Hepatocyte (in vitro differentiated cells): ENCODE measurements around the gene NPR3. TPM values are rescaled to one million over a fixed set of nuclear protein-coding genes. Genes with fewer than 3 reads are reported as not detected.

Experiments used
- DNase-seq: peaks from one replicate; pipeline ENCODE4 v3.0.0-alpha.2; 2016; ENCODE audit warnings: low spot score
- H2AFZ ChIP-seq: fragments of 200-600 bp; sonication (generic); 2 replicates; pipeline ENCODE4 v1.6.0; 2016; ENCODE audit warnings: antibody characterized with exemption, mild to moderate bottlenecking
- H3K27ac ChIP-seq: fragments of 200-600 bp; sonication (generic); 2 replicates; pipeline ENCODE4 v1.5.1; 2016; ENCODE audit warnings: mild to moderate bottlenecking
- H3K27me3 ChIP-seq: fragments of 200-600 bp; sonication (generic); 2 replicates; pipeline ENCODE4 v1.6.1; 2016
- H3K36me3 ChIP-seq: fragments of 200-600 bp; sonication (generic); replicated peaks from 2 replicates; pipeline ENCODE4 v1.5.1; 2016; ENCODE audit warnings: low read depth; ENCODE audit not compliant: insufficient read depth
- H3K4me1 ChIP-seq: fragments of 200-600 bp; sonication (generic); 2 replicates; pipeline ENCODE4 v1.5.1; 2016; ENCODE audit warnings: mild to moderate bottlenecking, moderate library complexity; ENCODE audit not compliant: insufficient read depth
- H3K4me2 ChIP-seq: fragments of 200-600 bp; sonication (generic); 2 replicates; pipeline ENCODE4 v1.6.0; 2016
- H3K4me3 ChIP-seq: fragments of 200-600 bp; sonication (generic); 2 replicates; pipeline ENCODE4 v1.5.1; 2016; ENCODE audit warnings: mild to moderate bottlenecking
- H3K79me2 ChIP-seq: fragments of 200-600 bp; sonication (generic); 2 replicates; pipeline ENCODE4 v1.6.0; 2017; ENCODE audit warnings: mild to moderate bottlenecking
- H3K9me2 ChIP-seq: fragments of 200-600 bp; sonication (generic); replicated peaks from 2 replicates; pipeline ENCODE4 v1.6.0; 2017; ENCODE audit warnings: mild to moderate bottlenecking; ENCODE audit not compliant: insufficient read depth
- H3K9me3 ChIP-seq: fragments of 200-600 bp; sonication (generic); 2 replicates; pipeline ENCODE4 v1.5.1; 2016; ENCODE audit warnings: low read depth, mild to moderate bottlenecking
- H4K20me1 ChIP-seq: fragments of 200-600 bp; sonication (generic); 2 replicates; pipeline ENCODE4 v1.6.0; 2016; ENCODE audit warnings: mild to moderate bottlenecking; ENCODE audit not compliant: insufficient read depth, poor library complexity, severe bottlenecking
- CTCF ChIP-seq: fragments of 200-600 bp; sonication (generic); IDR thresholded peaks from 2 replicates; pipeline ENCODE4 v1.5.1; 2016; ENCODE audit warnings: antibody characterized with exemption, mild to moderate bottlenecking; ENCODE audit not compliant: poor library complexity
- EZH2 ChIP-seq: fragments of 200-600 bp; sonication (generic); IDR thresholded peaks from 2 replicates; pipeline ENCODE4 v1.6.1; 2016; ENCODE audit warnings: antibody characterized with exemption, mild to moderate bottlenecking, borderline replicate concordance
- EZH2phosphoT487 ChIP-seq: fragments of 200-600 bp; sonication (generic); IDR thresholded peaks from one replicate; pipeline ENCODE4 v1.6.1; 2018; ENCODE audit warnings: antibody characterized with exemption, mild to moderate bottlenecking, low read depth, moderate library complexity; ENCODE audit not compliant: unreplicated experiment, severe bottlenecking
- WGBS: methylation state at CpG from one replicate; pipeline ENCODE4 v1.1.6; 2016; ENCODE audit warnings: low lambda C conversion rate; ENCODE audit errors: missing lambda C conversion rate; 5-methylcytosine and 5-hydroxymethylcytosine counted together
- polyA plus RNA-seq: library from polyadenylated mRNA; unstranded; fragments of >200 nt; fragmentation: Nextera tagmentation; extraction: Ambion mirVana; gene quantifications from 2 replicates; pipeline ENCODE4 v1.2.1, GENCODE V29; 2016
- total RNA-seq: library from RNA; depleted of rRNA; stranded (reverse); fragments of >200 nt; gene quantifications from 2 replicates; pipeline ENCODE4 v1.2.3, GENCODE V29; 2014

NPR3 gene
- total and polyA plus RNA-seq, 2 experiments from 2014 or later = 3.6 to 20.0 TPM

- H3K9me3 ChIP-seq = no peaks in the 10 kb centered on the region
- H3K36me3 ChIP-seq = no peaks in the 10 kb centered on the region
- WGBS = 86% methylated on average over 7 of the region's 7 CpGs
- no peak overlapping the region for H2AFZ ChIP-seq
- no peak for DNase-seq
- H3K4me3 ChIP-seq = no peak overlapping the region
- no peak overlapping the region for H3K27ac ChIP-seq
- TF ChIP-seq EZH2 = no peak
- TF ChIP-seq EZH2phosphoT487 = no peak
- TF ChIP-seq CTCF = no peak
- H3K27me3 ChIP-seq = no peaks in the 10 kb centered on the region
- H4K20me1 ChIP-seq = no peaks in the 10 kb centered on the region
- H3K79me2 ChIP-seq = no peaks in the 10 kb centered on the region
- no peak overlapping the region for H3K4me2 ChIP-seq
- no peaks in the 10 kb centered on the region for H3K9me2 ChIP-seq
- H3K4me1 ChIP-seq = no peaks in the 10 kb centered on the region
These were observed 34.1 kb upstream of the NPR3 start for GRCh38 chr5:32677023-32677422.

GRCh38 chr5:32678472-32678871, 32.6 kb upstream of the NPR3 start:
- no peaks in the 10 kb centered on the region for H3K4me1 ChIP-seq
- no peak overlapping the region for H2AFZ ChIP-seq
- H3K4me2 ChIP-seq = no peak overlapping the region
- no peaks in the 10 kb centered on the region for H3K9me3 ChIP-seq
- H3K27me3 ChIP-seq = no peaks in the 10 kb centered on the region
- H4K20me1 ChIP-seq = no peaks in the 10 kb centered on the region
- 92% methylated on average over 11 of the region's 11 CpGs for WGBS
- TF ChIP-seq CTCF = no peak
- no peak for TF ChIP-seq EZH2phosphoT487
- TF ChIP-seq EZH2 = no peak
- no peaks in the 10 kb centered on the region for H3K9me2 ChIP-seq
- H3K27ac ChIP-seq = no peak overlapping the region
- no peaks in the 10 kb centered on the region for H3K36me3 ChIP-seq
- DNase-seq = no peak
- no peak overlapping the region for H3K4me3 ChIP-seq
- no peaks in the 10 kb centered on the region for H3K79me2 ChIP-seq

DNA sequence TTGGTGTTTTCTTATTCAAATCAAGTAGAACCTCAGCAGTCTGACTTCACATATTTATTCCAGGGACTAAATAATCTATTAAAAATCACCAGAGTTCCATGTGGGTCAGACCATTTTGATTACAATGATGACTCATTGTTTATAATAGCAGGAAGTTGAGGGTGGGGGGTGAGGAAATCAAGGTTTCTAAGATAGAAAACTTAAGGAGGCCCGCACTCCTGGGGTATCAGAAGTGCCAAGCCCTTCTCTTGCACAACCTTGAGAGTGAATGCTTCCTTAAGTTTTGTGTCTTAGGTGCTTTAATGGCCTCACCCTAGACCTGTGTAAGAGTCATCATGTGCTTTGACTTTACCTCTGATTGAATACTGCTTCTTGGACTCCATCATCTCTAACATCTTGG, 31.9 kb upstream of the NPR3 start:
- Histone ChIP-seq H3K9me2 (no peaks in the 10 kb centered on the region), H3K4me1 (no peaks in the 10 kb centered on the region), H3K36me3 (no peaks in the 10 kb centered on the region), H3K4me3 (no peak overlapping the region), H4K20me1 (no peaks in the 10 kb centered on the region), H2AFZ (no peak overlapping the region), H3K79me2 (no peaks in the 10 kb centered on the region), H3K27ac (no peak overlapping the region), H3K27me3 (no peaks in the 10 kb centered on the region), H3K9me3 (no peaks in the 10 kb centered on the region), H3K4me2 (no peak overlapping the region)
- no peak for DNase-seq
- 100% methylated on average over 1 of the region's 1 CpG for WGBS
- no peak for TF ChIP-seq EZH2phosphoT487
- no peak for TF ChIP-seq CTCF
- no peak for TF ChIP-seq EZH2

GRCh38 chr5:32680183-32680582, 30.9 kb upstream of the NPR3 start:
- TF ChIP-seq EZH2phosphoT487 = no peak
- no peak for TF ChIP-seq CTCF
- no peak for TF ChIP-seq EZH2
- Histone ChIP-seq H3K4me1 (no peaks in the 10 kb centered on the region), H3K79me2 (no peaks in the 10 kb centered on the region), H3K27ac (no peak overlapping the region), H3K9me3 (no peaks in the 10 kb centered on the region), H2AFZ (no peak overlapping the region), H3K4me3 (no peak overlapping the region), H3K27me3 (no peaks in the 10 kb centered on the region), H3K4me2 (no peak overlapping the region), H3K9me2 (no peaks in the 10 kb centered on the region), H4K20me1 (no peaks in the 10 kb centered on the region), H3K36me3 (no peaks in the 10 kb centered on the region)
- no peak for DNase-seq
- 86% methylated on average over 2 of the region's 2 CpGs for WGBS
